ENCODE measurements around the gene CTU2.

The CTU2 gene

GRCh38 chr16:88727871-88728270 lies 21.6 kb downstream of the CTU2 start:
- TF ChIP-seq, protein P1, sequence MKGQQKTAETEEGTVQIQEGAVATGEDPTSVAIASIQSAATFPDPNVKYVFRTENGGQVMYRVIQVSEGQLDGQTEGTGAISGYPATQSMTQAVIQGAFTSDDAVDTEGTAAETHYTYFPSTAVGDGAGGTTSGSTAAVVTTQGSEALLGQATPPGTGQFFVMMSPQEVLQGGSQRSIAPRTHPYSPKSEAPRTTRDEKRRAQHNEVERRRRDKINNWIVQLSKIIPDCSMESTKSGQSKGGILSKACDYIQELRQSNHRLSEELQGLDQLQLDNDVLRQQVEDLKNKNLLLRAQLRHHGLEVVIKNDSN (IDR thresholded peaks at IDR 0.05) = peak; percentile 72; the same call in 1 of the 2 replicates
- TF ChIP-seq ZBTB7A (IDR thresholded peaks at IDR 0.05; ENCODE audit: low read depth) = no peak
- TF ChIP-seq MAX (IDR thresholded peaks at IDR 0.05) = peak; percentile 70; the same call in 1 of the 2 replicates

- TF ChIP-seq REST (IDR thresholded peaks at IDR 0.05; ENCODE audit: low read depth) = no peak
- no peak for TF ChIP-seq TEAD4 (IDR thresholded peaks at IDR 0.05)
- TF ChIP-seq FOXM1 (IDR thresholded peaks at IDR 0.05; ENCODE audit: borderline replicate concordance, low read depth) = no peak
- TF ChIP-seq CREB1 (IDR thresholded peaks at IDR 0.05; ENCODE audit: low read depth) = no peak
- no peak for TF ChIP-seq RAD21 (IDR thresholded peaks at IDR 0.05; ENCODE audit: low read depth)
- no peak for TF ChIP-seq TAF1 (IDR thresholded peaks at IDR 0.05; ENCODE audit: low read depth)
- TF ChIP-seq, protein P1 (IDR thresholded peaks at IDR 0.05) = no peak
- no peak for TF ChIP-seq TCF12 (IDR thresholded peaks at IDR 0.05; ENCODE audit: low read depth)
- TF ChIP-seq NFIC (IDR thresholded peaks at IDR 0.05) = no peak
- TF ChIP-seq EP300 (IDR thresholded peaks at IDR 0.05; ENCODE audit: borderline replicate concordance) = no peak
- TF ChIP-seq ZBTB7A (IDR thresholded peaks at IDR 0.05; ENCODE audit: low read depth) = no peak
- TF ChIP-seq EGR1 (IDR thresholded peaks at IDR 0.05) = no peak
- no peak for TF ChIP-seq YY1 (IDR thresholded peaks at IDR 0.05; ENCODE audit: low read depth)
- TF ChIP-seq CEBPB (IDR thresholded peaks at IDR 0.05) = no peak
- TF ChIP-seq MAX (IDR thresholded peaks at IDR 0.05) = no peak
Observed at GRCh38 chr16:88730632-88731607, 24.6 kb downstream of the CTU2 start.

DNA sequence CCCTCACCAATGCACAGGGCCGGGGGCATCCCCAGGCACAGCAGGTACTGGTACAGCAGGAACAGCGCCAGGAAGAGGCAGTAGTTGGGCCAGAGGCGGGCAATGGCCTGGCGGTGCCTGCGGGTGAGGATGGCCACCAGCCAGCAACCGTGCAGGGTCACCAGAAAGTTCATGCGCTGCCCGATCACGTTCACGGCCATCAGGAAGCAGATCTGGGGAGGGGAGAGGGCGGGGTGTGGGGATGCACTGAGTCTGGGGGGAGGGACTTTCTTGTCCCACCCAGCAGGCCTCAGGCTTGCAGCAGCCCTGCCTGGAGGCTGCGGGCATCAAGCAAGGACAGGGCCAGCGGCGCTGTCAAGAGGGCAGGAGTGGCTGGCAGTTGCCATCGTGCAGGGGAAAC lies 25.4 kb downstream of the CTU2 start:
- TF ChIP-seq TAF1 (IDR thresholded peaks at IDR 0.05; ENCODE audit: low read depth) (no peak), NFIC (IDR thresholded peaks at IDR 0.05) (no peak; the same call in 1 of the 2 replicates), CREB1 (IDR thresholded peaks at IDR 0.05; ENCODE audit: low read depth) (no peak), FOXM1 (IDR thresholded peaks at IDR 0.05; ENCODE audit: borderline replicate concordance, low read depth) (no peak), RAD21 (IDR thresholded peaks at IDR 0.05; ENCODE audit: low read depth) (no peak), CEBPB (IDR thresholded peaks at IDR 0.05) (no peak), ZBTB7A (IDR thresholded peaks at IDR 0.05; ENCODE audit: low read depth) (no peak), MAX (IDR thresholded peaks at IDR 0.05) (no peak)

DNA sequence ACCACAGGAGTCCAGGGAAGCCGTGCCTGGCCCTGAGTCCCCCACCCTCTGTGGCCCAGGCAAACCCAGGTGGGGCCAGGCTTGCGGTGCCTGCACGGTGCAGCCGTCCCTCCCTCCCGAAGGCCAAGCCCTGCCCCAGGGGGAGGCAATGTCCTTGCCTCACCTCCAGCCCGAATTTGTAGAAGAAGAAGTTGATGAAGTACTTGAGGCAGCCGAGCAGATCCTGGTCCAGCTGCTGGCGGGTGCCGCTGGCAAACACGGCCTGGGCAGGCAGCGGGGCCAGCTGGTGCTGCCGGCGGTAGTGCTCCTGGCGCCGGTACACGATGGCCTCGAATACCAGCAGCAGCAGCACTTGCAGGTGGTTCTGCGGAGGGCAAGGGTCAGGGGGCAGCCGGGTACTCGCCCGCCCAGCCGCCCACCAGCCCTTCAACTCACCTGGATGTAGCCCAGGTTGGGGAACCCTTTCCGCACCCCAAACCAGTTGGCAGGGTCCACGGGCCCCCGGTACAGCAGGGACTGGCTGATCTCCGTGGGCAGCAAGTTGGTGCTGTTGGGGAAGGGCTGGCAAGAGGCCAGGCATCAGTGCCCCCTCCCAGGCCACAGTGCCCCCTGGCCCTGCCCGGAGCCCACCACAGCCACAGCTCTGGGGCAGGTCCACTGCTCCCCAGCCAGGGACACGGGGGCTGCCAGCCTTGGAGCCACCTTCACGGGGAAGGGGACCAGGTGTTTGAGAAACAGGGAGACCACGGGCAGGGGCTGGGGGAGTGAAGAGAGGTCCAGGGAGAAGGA lies 26.1 kb downstream of the CTU2 start:
- TF ChIP-seq ZBTB7A (IDR thresholded peaks at IDR 0.05; ENCODE audit: low read depth) (peak; percentile 24; the same call in 1 of the 2 replicates), MAX (IDR thresholded peaks at IDR 0.05) (no peak)

GRCh38 chr16:88732961-88733294 lies 26.6 kb downstream of the CTU2 start:
- peak; percentile 17; the same call in 1 of the 2 replicates for TF ChIP-seq ZBTB7A (IDR thresholded peaks at IDR 0.05; ENCODE audit: low read depth)
- TF ChIP-seq TEAD4 (IDR thresholded peaks at IDR 0.05) = no peak
- TF ChIP-seq RAD21 (IDR thresholded peaks at IDR 0.05; ENCODE audit: low read depth) = no peak
- no peak for TF ChIP-seq NFIC (IDR thresholded peaks at IDR 0.05)

- TF ChIP-seq TAF1 (IDR thresholded peaks at IDR 0.05; ENCODE audit: low read depth) = no peak
- TF ChIP-seq NFIC (IDR thresholded peaks at IDR 0.05) = no peak
- TF ChIP-seq MAX (IDR thresholded peaks at IDR 0.05) = no peak
- TF ChIP-seq EP300 (IDR thresholded peaks at IDR 0.05; ENCODE audit: borderline replicate concordance) = no peak
- TF ChIP-seq EGR1 (IDR thresholded peaks at IDR 0.05) = no peak
- no peak for TF ChIP-seq CREB1 (IDR thresholded peaks at IDR 0.05; ENCODE audit: low read depth)
- no peak for TF ChIP-seq TCF12 (IDR thresholded peaks at IDR 0.05; ENCODE audit: low read depth)
Observed at GRCh38 chr16:88733630-88734360, 27.5 kb downstream of the CTU2 start.

Data from Ishikawa (cell line).